HL-60 (cell line): Measurements from ENCODE around the gene CHURC1.

Experiments used
- DNase-seq, 2 experiments: peaks; one replicate each; pipeline ENCODE4 v3.0.0-alpha.2; 2010 to 2020; ENCODE audit warnings: low read depth in 1 of 2, low spot score in 1 of 2
- H3K27ac ChIP-seq: fragments of 250-450 bp; sonication (Bioruptor Pico); replicated peaks from 2 replicates; pipeline ENCODE4 v1.5.1; 2020; ENCODE audit warnings: mild to moderate bottlenecking, moderate library complexity
- H3K27me3 ChIP-seq: fragments of 250-450 bp; sonication (Bioruptor Pico); 2 replicates; pipeline ENCODE4 v1.5.1; 2021; ENCODE audit warnings: mild to moderate bottlenecking, moderate library complexity; ENCODE audit not compliant: insufficient read depth, poor library complexity, severe bottlenecking
- H3K4me3 ChIP-seq: replicated peaks from 2 replicates; pipeline ENCODE4 v1.5.1; 2011; ENCODE audit warnings: mild to moderate bottlenecking, control low read depth, low read length; ENCODE audit not compliant: insufficient read depth
- GABPA ChIP-seq: IDR thresholded peaks from 2 replicates; pipeline ENCODE4 v1.6.1; 2012; ENCODE audit warnings: low read depth
- POLR2AphosphoS5 ChIP-seq: IDR thresholded peaks from 2 replicates; pipeline ENCODE4 v1.6.1; 2012; ENCODE audit warnings: low read depth
- SPI1 ChIP-seq: IDR thresholded peaks from 2 replicates; pipeline ENCODE4 v1.6.1; 2012; ENCODE audit warnings: low read depth, mild to moderate bottlenecking, borderline replicate concordance
- TF ChIP-seq, protein P1 (sequence below): IDR thresholded peaks from 2 replicates; pipeline ENCODE4 v1.6.1; 2012; ENCODE audit warnings: low read depth; ENCODE audit not compliant: insufficient replicate concordance
- TF ChIP-seq, protein P2 (sequence below): IDR thresholded peaks from one replicate; pipeline ENCODE4 v1.5.1; 2011; ENCODE audit warnings: low read length, control low read depth, inconsistent platforms; ENCODE audit not compliant: insufficient read depth

The CHURC1 gene

DNA sequence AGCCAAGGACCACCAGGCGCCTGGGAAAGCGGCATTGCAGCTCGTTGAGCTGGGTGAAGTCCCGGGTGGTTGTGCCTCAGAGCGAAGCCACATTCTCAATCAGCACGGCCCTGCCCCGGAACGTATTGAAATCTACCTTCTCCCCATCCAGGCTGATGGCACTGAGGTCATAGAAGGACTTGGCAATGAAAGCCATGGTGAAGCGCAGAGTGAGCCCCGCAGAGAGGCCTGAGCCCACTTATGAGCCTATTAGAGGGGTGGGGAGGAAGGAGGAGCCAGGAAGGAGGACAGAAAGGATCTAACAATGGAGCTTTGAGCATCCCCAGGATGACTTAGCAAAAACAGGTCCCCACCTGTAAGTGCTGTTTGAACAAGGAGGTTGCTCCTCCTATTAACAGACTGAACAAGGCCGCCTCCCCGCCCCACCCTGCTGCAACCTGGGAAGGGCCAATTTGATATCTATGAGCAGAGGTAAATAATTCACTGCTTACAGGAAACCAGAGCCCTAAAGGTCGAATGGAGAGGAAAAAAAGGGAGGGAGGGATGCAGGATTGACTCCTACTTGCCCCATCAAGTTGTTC is 28.4 kb downstream of the CHURC1 start, which contains the start of gene GPX2:
TSS of gene GPX2 (minus strand) at position 215 of the 581 bp plus-strand sequence. CDS start at position 196, 19 bp downstream.
- no peak within 1 kb of the TSS for H3K27ac ChIP-seq
- no peak for DNase-seq
- no peak within 1 kb of the TSS for H3K4me3 ChIP-seq
- no peaks in the 10 kb centered on the region for H3K27me3 ChIP-seq
- TF ChIP-seq, protein P1, sequence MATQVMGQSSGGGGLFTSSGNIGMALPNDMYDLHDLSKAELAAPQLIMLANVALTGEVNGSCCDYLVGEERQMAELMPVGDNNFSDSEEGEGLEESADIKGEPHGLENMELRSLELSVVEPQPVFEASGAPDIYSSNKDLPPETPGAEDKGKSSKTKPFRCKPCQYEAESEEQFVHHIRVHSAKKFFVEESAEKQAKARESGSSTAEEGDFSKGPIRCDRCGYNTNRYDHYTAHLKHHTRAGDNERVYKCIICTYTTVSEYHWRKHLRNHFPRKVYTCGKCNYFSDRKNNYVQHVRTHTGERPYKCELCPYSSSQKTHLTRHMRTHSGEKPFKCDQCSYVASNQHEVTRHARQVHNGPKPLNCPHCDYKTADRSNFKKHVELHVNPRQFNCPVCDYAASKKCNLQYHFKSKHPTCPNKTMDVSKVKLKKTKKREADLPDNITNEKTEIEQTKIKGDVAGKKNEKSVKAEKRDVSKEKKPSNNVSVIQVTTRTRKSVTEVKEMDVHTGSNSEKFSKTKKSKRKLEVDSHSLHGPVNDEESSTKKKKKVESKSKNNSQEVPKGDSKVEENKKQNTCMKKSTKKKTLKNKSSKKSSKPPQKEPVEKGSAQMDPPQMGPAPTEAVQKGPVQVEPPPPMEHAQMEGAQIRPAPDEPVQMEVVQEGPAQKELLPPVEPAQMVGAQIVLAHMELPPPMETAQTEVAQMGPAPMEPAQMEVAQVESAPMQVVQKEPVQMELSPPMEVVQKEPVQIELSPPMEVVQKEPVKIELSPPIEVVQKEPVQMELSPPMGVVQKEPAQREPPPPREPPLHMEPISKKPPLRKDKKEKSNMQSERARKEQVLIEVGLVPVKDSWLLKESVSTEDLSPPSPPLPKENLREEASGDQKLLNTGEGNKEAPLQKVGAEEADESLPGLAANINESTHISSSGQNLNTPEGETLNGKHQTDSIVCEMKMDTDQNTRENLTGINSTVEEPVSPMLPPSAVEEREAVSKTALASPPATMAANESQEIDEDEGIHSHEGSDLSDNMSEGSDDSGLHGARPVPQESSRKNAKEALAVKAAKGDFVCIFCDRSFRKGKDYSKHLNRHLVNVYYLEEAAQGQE = no peak
- TF ChIP-seq, protein P2, sequence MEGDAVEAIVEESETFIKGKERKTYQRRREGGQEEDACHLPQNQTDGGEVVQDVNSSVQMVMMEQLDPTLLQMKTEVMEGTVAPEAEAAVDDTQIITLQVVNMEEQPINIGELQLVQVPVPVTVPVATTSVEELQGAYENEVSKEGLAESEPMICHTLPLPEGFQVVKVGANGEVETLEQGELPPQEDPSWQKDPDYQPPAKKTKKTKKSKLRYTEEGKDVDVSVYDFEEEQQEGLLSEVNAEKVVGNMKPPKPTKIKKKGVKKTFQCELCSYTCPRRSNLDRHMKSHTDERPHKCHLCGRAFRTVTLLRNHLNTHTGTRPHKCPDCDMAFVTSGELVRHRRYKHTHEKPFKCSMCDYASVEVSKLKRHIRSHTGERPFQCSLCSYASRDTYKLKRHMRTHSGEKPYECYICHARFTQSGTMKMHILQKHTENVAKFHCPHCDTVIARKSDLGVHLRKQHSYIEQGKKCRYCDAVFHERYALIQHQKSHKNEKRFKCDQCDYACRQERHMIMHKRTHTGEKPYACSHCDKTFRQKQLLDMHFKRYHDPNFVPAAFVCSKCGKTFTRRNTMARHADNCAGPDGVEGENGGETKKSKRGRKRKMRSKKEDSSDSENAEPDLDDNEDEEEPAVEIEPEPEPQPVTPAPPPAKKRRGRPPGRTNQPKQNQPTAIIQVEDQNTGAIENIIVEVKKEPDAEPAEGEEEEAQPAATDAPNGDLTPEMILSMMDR = no peak
- no peak for TF ChIP-seq GABPA
- TF ChIP-seq POLR2AphosphoS5 = no peak
- TF ChIP-seq SPI1 = no peak

DNA sequence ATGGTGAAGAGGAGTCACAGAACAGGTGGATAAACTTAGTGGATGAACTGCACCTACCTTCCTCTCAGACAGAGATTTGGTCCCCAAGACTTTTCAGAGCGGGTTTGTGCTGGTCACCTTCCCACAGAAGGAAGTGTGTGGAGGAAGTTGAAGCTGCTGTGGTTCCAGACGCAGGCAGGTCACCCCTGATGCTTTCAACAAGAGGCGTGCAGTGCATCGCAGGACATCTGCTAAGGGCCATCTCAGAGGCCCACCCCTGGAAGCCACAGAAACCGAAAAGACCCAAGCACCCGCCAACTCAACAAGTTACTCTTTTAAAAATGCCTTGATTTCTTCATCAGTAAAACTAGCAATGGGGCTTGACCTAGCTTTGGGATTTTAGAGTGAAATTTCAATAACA is 29.3 kb downstream of the CHURC1 start:
- H3K27me3 ChIP-seq = no peaks in the 10 kb centered on the region
- H3K4me3 ChIP-seq = no peak overlapping the region
- TF ChIP-seq GABPA = no peak
- TF ChIP-seq, protein P1 = no peak
- TF ChIP-seq POLR2AphosphoS5 = no peak
- TF ChIP-seq, protein P2 = no peak
- TF ChIP-seq SPI1 = no peak
- H3K27ac ChIP-seq = no peak overlapping the region
- peak in 1 of 2 experiments; percentile 5 for DNase-seq

DNA sequence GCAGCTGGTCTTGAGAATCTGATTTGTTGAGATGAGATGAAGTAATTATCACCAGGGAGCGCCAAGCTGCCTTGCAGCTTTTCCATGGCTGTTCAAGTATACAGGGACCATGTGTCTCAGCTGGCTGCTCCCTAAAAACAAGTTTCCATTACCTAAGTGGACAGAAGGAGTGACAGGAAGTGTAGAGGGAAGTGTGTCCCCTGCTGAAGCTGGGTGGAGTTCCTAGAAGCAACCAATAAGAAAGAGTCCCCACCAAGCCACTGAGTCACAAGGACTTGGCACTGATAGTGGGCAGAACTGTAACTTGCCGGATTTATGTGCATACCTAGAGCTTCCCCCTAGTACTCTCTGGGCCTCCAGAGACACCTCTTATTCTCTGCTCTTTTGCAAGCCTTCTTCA is 29.8 kb downstream of the CHURC1 start:
- DNase-seq = no peak
- no peak overlapping the region for H3K4me3 ChIP-seq
- TF ChIP-seq, protein P1 = no peak
- TF ChIP-seq GABPA (no peak), POLR2AphosphoS5 (no peak), SPI1 (no peak)
- TF ChIP-seq, protein P2 = no peak
- no peak overlapping the region for H3K27ac ChIP-seq
- H3K27me3 ChIP-seq = no peaks in the 10 kb centered on the region
